BE2C (cell line): ENCODE data around the gene CAPZA3. TPM values are rescaled to one million over a fixed set of nuclear protein-coding genes. Genes with fewer than 3 reads are reported as not detected.
"Not testable (repeated sequence)": the region's sequence is repeated elsewhere in the genome, so short reads cannot be mapped to it uniquely, and the experiment has no call there.

Experiments
- DNase-seq: peaks from one replicate; pipeline ENCODE4 v3.0.0-alpha.2; 2020
- H3K27me3 ChIP-seq: fragments of 250-450 bp; sonication (Bioruptor Pico); 2 replicates; pipeline ENCODE4 v1.5.1; 2020; ENCODE audit warnings: mild to moderate bottlenecking
- H3K36me3 ChIP-seq: fragments of 250-450 bp; sonication (Bioruptor Pico); 2 replicates; pipeline ENCODE4 v1.5.1; 2020; ENCODE audit warnings: mild to moderate bottlenecking
- H3K4me1 ChIP-seq: fragments of 250-450 bp; sonication (Bioruptor Pico); 2 replicates; pipeline ENCODE4 v1.5.1; 2020
- H3K4me3 ChIP-seq: 2 replicates; pipeline ENCODE4 v1.5.1; 2011; ENCODE audit warnings: low read depth, low read length
- H3K9me3 ChIP-seq: fragments of 250-450 bp; sonication (Bioruptor Pico); 2 replicates; pipeline ENCODE4 v1.5.1; 2020
- polyA plus RNA-seq: library from polyadenylated mRNA; unstranded; fragments of >200 nt; gene quantifications from one replicate; pipeline ENCODE4 v1.2.1, GENCODE V29; 2012; ENCODE audit warnings: low read depth, missing spikeins; ENCODE audit not compliant: insufficient read length, insufficient read depth
- TF ChIP-seq, protein P1 (sequence below): IDR thresholded peaks from 2 replicates; pipeline ENCODE4 v1.5.1; 2012; ENCODE audit warnings: mild to moderate bottlenecking, low read depth, low read length

Gene CAPZA3
- not detected for polyA plus RNA-seq

DNA sequence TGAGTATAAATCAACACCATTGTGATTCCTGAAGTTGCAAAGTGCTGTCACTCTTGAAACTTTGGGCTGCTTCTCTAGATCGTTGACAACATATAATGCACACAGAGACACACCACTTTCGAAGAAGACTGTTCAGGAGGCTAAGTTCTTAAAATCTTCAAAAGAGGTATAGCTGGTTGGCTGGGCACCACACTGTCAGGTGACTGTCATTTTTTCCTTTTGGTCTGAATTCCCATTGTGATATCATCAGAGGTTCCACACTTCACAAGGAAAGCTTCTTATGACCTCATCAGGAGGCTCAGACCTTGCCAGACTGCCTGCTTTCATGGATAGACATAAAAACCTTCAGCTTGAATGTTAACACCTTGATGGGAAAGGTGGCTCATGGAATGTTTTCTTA is at the start of gene CAPZA3, which contains the start of gene PLCZ1:
Gene CAPZA3 (plus strand): TSS at position 301 of the 400 bp plus-strand sequence. CDS start 150 bp downstream, outside the sequence.
Gene PLCZ1 (minus strand): TSS at position 194 of the 400 bp plus-strand sequence. CDS start 641 bp downstream, outside the sequence.
- Histone ChIP-seq H3K9me3 (no peaks in the 10 kb centered on the region), H3K4me3 (no peak within 1 kb of the TSS), H3K27me3 (no peaks in the 10 kb centered on the region), H3K4me1 (no peaks in the 10 kb centered on the region), H3K36me3 (no peaks in the 10 kb centered on the region)
- DNase-seq = no peak
- TF ChIP-seq, protein P1, sequence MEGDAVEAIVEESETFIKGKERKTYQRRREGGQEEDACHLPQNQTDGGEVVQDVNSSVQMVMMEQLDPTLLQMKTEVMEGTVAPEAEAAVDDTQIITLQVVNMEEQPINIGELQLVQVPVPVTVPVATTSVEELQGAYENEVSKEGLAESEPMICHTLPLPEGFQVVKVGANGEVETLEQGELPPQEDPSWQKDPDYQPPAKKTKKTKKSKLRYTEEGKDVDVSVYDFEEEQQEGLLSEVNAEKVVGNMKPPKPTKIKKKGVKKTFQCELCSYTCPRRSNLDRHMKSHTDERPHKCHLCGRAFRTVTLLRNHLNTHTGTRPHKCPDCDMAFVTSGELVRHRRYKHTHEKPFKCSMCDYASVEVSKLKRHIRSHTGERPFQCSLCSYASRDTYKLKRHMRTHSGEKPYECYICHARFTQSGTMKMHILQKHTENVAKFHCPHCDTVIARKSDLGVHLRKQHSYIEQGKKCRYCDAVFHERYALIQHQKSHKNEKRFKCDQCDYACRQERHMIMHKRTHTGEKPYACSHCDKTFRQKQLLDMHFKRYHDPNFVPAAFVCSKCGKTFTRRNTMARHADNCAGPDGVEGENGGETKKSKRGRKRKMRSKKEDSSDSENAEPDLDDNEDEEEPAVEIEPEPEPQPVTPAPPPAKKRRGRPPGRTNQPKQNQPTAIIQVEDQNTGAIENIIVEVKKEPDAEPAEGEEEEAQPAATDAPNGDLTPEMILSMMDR = no peak

DNA sequence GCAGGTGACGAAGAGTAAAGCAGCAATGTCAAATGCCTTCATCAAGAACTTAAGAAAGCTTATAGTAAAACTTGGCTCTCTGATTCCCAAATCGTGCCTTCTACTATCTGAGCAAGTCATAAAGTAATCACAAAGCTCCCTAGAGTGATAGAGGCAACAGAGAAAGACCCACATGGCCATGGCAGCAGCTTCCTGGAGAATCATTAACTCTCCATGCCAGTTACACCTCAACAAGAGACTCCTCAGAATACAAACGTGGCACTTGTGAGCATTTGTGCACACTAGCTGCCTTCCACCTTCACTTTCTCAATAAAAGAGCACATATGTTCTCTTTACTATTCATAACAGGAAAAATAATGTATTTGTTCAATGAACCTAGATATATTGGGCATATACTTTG is 48.1 kb upstream of the CAPZA3 start:
- Histone ChIP-seq H3K36me3 (no peaks in the 10 kb centered on the region), H3K27me3 (no peaks in the 10 kb centered on the region; the same call in 1 of the 2 replicates), H3K4me3 (no peak overlapping the region), H3K4me1 (no peaks in the 10 kb centered on the region), H3K9me3 (no peaks in the 10 kb centered on the region)
- TF ChIP-seq, protein P1 = no peak
- no peak for DNase-seq

DNA sequence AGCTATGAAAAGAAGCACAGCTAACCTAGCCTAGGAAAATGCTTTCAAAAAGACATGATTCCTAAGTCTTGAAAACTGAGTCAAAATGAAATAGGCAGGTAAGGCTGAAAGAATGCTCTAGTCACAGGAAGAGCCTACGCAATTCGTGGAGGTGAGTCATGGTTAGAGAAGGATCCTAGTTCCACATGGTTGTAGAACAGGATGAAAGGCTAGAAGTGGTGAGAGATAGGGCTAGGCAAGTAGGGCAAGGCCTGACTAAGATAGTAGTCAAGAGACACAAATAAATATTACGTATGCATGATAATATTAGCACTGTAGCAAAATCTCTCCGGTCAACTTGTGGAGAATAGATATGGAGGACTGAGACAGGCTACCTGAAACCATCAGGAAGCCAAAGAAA is 47.3 kb upstream of the CAPZA3 start:
- no peaks in the 10 kb centered on the region for H3K27me3 ChIP-seq
- H3K9me3 ChIP-seq = no peaks in the 10 kb centered on the region
- no peaks in the 10 kb centered on the region for H3K4me1 ChIP-seq
- H3K36me3 ChIP-seq = no peaks in the 10 kb centered on the region
- TF ChIP-seq, protein P1 = no peak
- no peak for DNase-seq
- no peak overlapping the region for H3K4me3 ChIP-seq

GRCh38 chr12:18693986-18694385 is 43.9 kb upstream of the CAPZA3 start:
- not testable (repeated sequence) for H3K9me3 ChIP-seq

DNA sequence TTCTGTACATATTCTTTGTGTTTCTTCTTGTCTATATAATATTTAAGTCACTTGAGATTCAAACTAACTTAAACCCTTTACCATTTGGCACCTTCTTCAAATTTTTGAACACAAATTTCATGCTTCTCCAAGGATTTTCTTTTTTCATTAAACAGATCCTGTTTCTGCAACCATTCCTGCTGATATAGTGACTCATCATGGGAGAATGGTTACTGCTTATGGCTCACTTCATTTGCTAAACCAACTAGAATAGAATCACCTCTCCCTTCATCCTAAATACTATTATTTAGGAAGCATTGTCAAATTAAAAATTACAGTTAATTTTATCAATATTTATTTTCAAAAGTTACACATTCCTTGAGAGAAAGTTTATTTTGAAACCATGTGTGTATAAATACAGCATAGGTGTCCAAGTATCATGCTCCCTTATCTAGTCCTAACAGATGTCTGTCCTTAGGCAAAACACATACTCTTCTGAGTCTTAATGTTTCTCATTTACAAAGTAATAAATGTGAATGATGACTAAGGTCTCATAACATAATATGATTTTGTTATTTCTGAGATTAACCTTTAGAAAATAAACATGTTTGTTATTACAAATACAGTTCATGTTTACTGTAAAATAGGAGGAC is 40.8 kb upstream of the CAPZA3 start:
- Histone ChIP-seq H3K27me3 (no peaks in the 10 kb centered on the region), H3K36me3 (no peaks in the 10 kb centered on the region), H3K9me3 (no peaks in the 10 kb centered on the region), H3K4me1 (no peaks in the 10 kb centered on the region), H3K4me3 (no peak overlapping the region)
- no peak for DNase-seq
- TF ChIP-seq, protein P1 = no peak

More at GRCh38 chr12:18693986-18694385, 43.9 kb upstream of the CAPZA3 start:
- H3K4me3 ChIP-seq, H3K36me3 ChIP-seq, H3K27me3 ChIP-seq, DNase-seq, H3K4me1 ChIP-seq: not testable (repeated sequence)

GRCh38 chr12:18700271-18700670 is 37.6 kb upstream of the CAPZA3 start:
- Histone ChIP-seq H3K27me3 (peaks cover 8% of the 10 kb centered on the region; the same call in 1 of the 2 replicates), H3K4me1 (no peaks in the 10 kb centered on the region)
- no peak for DNase-seq

More at GRCh38 chr12:18700271-18700670, 37.6 kb upstream of the CAPZA3 start:
- Histone ChIP-seq H3K4me3 (no peak overlapping the region), H3K36me3 (no peaks in the 10 kb centered on the region), H3K9me3 (no peaks in the 10 kb centered on the region)
- TF ChIP-seq, protein P1 = no peak
